Fibroblast of mammary gland (primary cell): ENCODE data around the gene AK8.

Experiments
- DNase-seq: peaks from one replicate; pipeline ENCODE4 v3.0.0-alpha.2; 2010; ENCODE audit warnings: low read depth
- H3K4me3 ChIP-seq: 2 replicates; pipeline ENCODE4 v1.5.1; 2011; ENCODE audit warnings: low read depth, mild to moderate bottlenecking, low read length, moderate library complexity; ENCODE audit not compliant: control insufficient read depth
- CTCF ChIP-seq: conservative IDR thresholded peaks from 2 replicates; pipeline ENCODE4 v1.5.1; 2011; ENCODE audit warnings: low read depth, low read length, inconsistent platforms; ENCODE audit not compliant: control insufficient read depth, insufficient read depth

AK8 gene

GRCh38 chr9:132802121-132802795, 75.8 kb downstream of the AK8 start:
- DNase-seq = no peak
- no peak for TF ChIP-seq CTCF
- H3K4me3 ChIP-seq = no peak overlapping the region

DNA sequence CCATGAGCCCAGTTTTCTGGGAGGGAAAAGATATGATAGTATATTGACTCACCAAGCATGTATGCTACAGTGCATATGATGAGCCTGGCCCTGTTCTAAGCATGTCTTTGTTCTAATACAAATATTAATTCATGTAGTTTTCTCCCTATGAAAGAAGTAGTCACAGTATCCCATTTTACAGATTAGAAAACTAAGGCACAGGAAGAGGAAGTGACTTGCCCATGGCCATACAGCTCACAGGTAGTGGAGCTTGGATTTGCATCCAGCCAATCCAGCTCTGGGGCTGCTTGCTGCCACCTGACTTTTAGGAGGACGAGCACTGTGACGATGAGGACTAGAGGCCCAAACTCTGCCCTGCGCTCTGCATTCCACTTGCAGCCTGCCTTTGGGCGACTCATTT, 76.4 kb downstream of the AK8 start:
- no peak for DNase-seq
- TF ChIP-seq CTCF = no peak

DNA sequence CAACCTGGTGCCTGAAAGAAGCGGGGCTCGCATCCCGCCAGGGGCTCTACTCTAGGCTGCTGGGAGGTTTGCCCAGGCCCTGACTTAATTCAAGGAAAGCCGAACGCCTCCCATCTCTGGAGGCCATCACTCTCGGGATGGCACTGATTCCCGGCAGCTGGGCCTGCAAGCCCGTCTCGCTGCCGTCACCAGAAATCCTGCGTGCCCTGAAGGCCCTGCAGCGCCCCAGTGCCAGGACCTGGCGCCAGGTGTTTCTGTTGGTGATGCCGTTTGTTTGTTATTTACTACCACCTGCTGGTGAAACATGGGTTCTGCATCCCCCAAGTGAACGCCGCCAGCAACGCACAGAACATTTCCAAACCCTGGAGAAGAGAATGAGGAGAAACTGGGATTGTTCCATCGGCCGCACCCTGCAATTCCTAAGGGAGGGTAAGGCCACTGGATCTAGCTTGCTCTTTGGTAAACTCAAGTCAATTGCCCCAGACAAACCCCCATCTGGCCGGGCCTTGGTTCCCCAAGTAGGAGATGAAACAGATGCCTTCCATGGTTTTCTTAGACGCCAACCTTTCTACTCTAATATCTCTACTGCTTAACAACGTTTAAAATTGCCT, 77.9 kb downstream of the AK8 start:
- DNase-seq = peak; percentile 61
- no peak overlapping the region for H3K4me3 ChIP-seq
- TF ChIP-seq CTCF = peak; percentile 68

More for the DNA sequence above, 76.4 kb downstream of the AK8 start:
- H3K4me3 ChIP-seq = no peak overlapping the region

DNA sequence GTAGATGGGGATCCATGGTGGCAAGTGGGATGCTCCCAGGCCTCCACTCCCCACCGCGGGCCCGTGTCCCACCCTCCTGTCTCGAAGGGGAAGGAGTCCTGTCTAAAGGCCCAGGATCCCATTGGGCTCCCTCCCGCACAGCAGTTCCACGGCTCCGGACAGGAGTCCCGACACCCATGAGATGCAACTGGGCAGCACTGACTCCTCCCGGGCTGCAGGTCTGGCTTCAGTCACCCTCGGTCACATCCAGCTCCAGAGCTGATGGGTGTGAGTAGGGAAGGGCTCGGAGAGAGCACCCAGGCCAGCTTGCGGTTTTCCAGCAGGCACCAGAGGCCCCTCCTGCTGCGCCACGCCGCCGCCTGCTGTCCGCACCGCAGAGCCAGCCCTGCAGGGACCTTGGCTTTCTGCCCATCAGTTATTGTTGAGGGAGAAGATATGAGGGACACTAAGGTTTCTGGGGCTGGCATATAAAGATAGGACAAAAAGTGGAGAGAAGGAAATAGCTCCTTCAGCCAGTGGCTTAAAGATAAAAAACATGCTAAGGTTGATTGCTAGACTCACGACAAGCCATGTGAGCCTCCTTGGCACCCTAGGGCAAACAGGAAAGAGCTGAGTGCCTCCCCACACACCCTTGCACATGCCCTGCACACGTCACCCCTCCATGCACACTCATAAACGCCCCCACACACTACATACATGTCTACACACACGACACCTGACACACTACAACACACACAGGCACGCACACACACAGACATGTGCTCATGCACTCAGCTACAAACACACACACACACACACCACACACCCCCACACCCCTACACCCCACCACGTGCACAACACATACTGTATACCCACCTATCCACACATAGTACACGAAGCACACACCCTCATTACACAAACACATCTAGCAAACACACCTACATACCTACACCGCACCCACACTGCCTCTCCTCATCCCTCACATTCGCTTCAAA, 79.0 kb downstream of the AK8 start:
- DNase-seq = peak; percentile 4
- TF ChIP-seq CTCF = no peak
- H3K4me3 ChIP-seq = no peak overlapping the region

DNA sequence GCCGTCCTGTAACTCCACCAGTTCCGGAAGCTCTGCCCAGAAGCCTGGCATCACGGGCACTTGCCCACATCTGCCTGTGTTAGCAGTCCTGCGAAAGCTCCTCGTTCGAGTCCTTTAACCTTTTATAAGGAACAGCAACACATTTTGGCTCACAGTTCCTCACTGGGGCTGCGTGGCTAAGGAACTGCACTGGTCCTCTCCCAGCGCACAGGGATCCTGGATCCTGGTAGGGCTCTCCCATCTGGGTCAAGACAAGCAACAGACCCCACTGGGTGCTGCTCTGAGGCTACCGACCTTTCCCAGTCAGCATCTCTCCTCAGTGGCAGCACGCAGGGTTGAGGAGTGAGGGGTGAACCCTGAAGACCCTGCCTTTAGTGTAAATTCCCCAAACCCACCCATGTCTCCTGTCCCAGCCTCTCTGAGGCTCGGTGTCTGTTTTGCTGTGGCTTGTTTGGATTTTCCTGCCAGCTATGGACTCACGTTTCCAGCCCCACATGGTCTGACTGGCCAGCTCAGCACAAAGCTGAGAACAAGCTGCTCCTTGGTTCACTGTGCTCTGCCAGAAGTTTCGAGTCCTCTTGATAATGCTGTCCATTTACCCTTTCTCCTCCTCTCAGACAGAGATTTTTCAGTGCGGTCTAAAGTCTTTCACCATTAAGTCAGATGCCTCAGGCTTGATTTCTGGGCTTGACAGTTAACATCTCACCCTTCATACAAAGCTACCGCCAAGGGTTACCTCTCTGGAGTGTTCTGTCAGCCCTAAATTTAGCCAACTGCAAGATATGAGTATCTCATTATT, 80.0 kb downstream of the AK8 start:
- TF ChIP-seq CTCF = no peak
- H3K4me3 ChIP-seq = no peak overlapping the region
- peak; percentile 2 for DNase-seq

- DNase-seq = no peak
- no peak for TF ChIP-seq CTCF
- H3K4me3 ChIP-seq = no peak overlapping the region
Observed at GRCh38 chr9:132795511-132796303, 82.4 kb downstream of the AK8 start.
